MCF 10A (cell line): ENCODE results near the gene BCAM. TPM values are rescaled to one million over a fixed set of nuclear protein-coding genes. Genes with fewer than 3 reads are reported as not detected.

Experiments used
- BruUV-seq: library from RNA; stranded (reverse); fragments of 400-500 nt; replicated peaks from 2 replicates; lab custom pipeline; 2021; lab: Mats Ljungman, UMichigan
- CTCF ChIA-PET: fragments of 300-600 bp; sonication (Branson Sonifier 250); formaldehyde crosslinking; extraction: SDS; loops from one replicate; lab custom pipeline; 2021; ENCODE audit warnings: antibody characterized with exemption, inconsistent platforms; lab: Yijun Ruan, JAX
- POLR2A ChIA-PET: fragments of 300-600, 350-650 bp; sonication (Branson Sonifier 250); formaldehyde crosslinking; extraction: SDS; loops from one replicate; lab custom pipeline; 2020; ENCODE audit warnings: antibody characterized with exemption, inconsistent platforms; lab: Yijun Ruan, JAX
- DNase-seq: peaks from one replicate; pipeline ENCODE4 v3.0.0-alpha.2; 2018; ENCODE audit not compliant: unreplicated experiment
- H3K27ac Mint-ChIP-seq: one replicate; pipeline ENCODE4 v1.8.0; 2022; ENCODE audit warnings: mild to moderate bottlenecking, low read depth, mixed read lengths; ENCODE audit not compliant: unreplicated experiment
- H3K27me3 Mint-ChIP-seq: one replicate; pipeline ENCODE4 v1.8.0; 2022; ENCODE audit warnings: mixed read lengths; ENCODE audit not compliant: insufficient read depth, unreplicated experiment
- H3K36me3 Mint-ChIP-seq: one replicate; pipeline ENCODE4 v1.8.0; 2022; ENCODE audit warnings: mild to moderate bottlenecking, moderate library complexity, mixed read lengths; ENCODE audit not compliant: insufficient read depth, unreplicated experiment
- H3K4me1 Mint-ChIP-seq: one replicate; pipeline ENCODE4 v1.8.0; 2022; ENCODE audit warnings: mixed read lengths; ENCODE audit not compliant: insufficient read depth, unreplicated experiment
- H3K4me3 Mint-ChIP-seq: one replicate; pipeline ENCODE4 v1.8.0; 2022; ENCODE audit warnings: mild to moderate bottlenecking, moderate library complexity, mixed read lengths; ENCODE audit not compliant: unreplicated experiment
- H3K9me3 Mint-ChIP-seq: one replicate; pipeline ENCODE4 v1.8.0; 2022; ENCODE audit warnings: mixed read lengths; ENCODE audit not compliant: unreplicated experiment
- intact Hi-C: fragments of 100-400 bp; cut with micrococcal nuclease; formaldehyde crosslinking; loops from 2 replicates; pipeline ENCODE4 v1.14.1; 2022
- total RNA-seq: library from RNA; stranded (reverse); gene quantifications from 2 replicates; pipeline ENCODE4 v1.2.3, GENCODE V29; 2022
- TF ChIP-seq, protein P1 (sequence below): fragments of 200-600 bp; IDR thresholded peaks from one replicate; pipeline ENCODE4 v1.8.0; 2022; ENCODE audit warnings: antibody characterized with exemption, mild to moderate bottlenecking; ENCODE audit not compliant: unreplicated experiment

BCAM gene
- total RNA-seq, 1 experiment from 2014 or later = 5.0 TPM

DNA sequence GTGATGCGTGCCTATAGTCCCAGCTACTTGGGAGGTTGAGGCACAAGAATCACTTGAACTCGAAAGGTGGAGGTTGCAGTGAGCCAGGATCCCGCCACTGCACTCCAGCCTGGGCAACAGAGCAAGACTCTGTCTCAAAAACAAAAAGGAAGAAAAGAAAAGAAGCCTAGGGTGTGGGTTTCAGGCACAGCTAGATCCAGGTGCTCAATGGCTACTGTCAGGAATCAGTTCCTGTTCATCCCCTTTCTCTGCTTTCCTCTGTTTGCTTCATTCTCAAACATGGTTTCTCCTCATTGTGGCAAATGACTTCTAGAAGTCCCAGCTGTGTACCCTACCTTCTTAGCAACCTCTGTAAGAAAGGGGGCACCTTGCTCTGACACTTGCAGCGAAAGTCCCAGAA lies 25.4 kb upstream of the BCAM start:
- ChIA-PET CTCF (interaction anchor here (0.6 to 2.8 kb wide), 21 partner anchors 8 to 123 kb away, joined by 3 to 27 read pairs (median 5); partner anchors contain the start of genes BCAM and NECTIN2), POLR2A (interaction anchor here (0.7 kb wide), 1 partner anchor 10 kb away, joined by 3 read pairs; no protein-coding TSS in a partner anchor)
- BruUV-seq = no TSS peak
- H3K9me3 Mint-ChIP-seq = no peaks in the 10 kb centered on the region
- H3K27ac Mint-ChIP-seq = no peak overlapping the region
- no peaks in the 10 kb centered on the region for H3K4me1 Mint-ChIP-seq
- DNase-seq = no peak
- intact Hi-C loops = no loop called here
- no peaks in the 10 kb centered on the region for H3K27me3 Mint-ChIP-seq
- TF ChIP-seq, protein P1, sequence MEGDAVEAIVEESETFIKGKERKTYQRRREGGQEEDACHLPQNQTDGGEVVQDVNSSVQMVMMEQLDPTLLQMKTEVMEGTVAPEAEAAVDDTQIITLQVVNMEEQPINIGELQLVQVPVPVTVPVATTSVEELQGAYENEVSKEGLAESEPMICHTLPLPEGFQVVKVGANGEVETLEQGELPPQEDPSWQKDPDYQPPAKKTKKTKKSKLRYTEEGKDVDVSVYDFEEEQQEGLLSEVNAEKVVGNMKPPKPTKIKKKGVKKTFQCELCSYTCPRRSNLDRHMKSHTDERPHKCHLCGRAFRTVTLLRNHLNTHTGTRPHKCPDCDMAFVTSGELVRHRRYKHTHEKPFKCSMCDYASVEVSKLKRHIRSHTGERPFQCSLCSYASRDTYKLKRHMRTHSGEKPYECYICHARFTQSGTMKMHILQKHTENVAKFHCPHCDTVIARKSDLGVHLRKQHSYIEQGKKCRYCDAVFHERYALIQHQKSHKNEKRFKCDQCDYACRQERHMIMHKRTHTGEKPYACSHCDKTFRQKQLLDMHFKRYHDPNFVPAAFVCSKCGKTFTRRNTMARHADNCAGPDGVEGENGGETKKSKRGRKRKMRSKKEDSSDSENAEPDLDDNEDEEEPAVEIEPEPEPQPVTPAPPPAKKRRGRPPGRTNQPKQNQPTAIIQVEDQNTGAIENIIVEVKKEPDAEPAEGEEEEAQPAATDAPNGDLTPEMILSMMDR = no peak
- H3K36me3 Mint-ChIP-seq = peaks cover 16% of the 10 kb centered on the region
- H3K4me3 Mint-ChIP-seq = no peak overlapping the region

DNA sequence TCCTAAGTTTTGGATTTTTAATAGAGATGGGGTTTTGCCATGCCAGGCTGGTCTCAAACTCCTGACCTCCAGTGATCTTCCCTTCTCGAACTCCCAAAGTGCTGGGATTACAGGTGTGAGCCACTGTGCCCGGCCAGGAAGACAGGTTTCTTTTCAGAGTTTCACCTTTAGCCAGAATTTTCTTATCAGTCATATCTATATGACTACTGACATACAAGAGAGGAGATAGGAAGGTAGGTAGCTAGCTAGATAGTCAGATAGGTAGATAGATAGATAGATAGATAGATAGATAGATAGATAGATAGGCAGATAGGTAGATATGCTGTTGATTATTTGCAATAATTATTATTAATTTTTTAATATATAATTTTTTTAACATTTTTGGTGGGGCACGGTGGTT lies 23.6 kb upstream of the BCAM start:
- no peak for DNase-seq
- Mint-ChIP-seq H3K27me3 (no peaks in the 10 kb centered on the region), H3K9me3 (no peaks in the 10 kb centered on the region), H3K4me3 (no peak overlapping the region), H3K36me3 (peaks cover 16% of the 10 kb centered on the region), H3K4me1 (no peaks in the 10 kb centered on the region), H3K27ac (no peak overlapping the region)
- ChIA-PET POLR2A (no interaction called here), CTCF (interaction anchor here (0.7 to 2.8 kb wide), 18 partner anchors 9 to 214 kb away, joined by 3 to 27 read pairs (median 6); partner anchors contain the start of gene BCAM)
- TF ChIP-seq, protein P1 = no peak
- BruUV-seq = no TSS peak
- intact Hi-C loops = no loop called here

DNA sequence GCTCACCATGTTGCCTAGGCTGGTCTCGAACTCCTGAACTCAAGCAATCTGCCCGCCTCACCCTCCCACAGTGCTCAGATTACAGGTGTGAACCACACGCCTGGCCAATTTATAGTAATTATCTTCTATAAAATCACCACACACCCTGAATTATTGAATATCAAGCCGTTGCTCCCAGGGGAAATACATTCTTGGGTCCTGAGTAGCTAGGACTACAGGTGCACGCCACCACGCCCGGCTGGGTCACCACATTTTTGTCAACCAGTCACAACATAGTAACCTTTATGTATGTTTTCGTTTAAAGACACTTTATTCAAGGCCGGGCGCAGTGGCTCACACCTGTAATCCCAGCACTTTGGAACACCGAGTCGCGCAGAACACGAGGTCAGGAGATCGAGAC lies 22.9 kb upstream of the BCAM start:
- Mint-ChIP-seq H3K36me3 (peaks cover 16% of the 10 kb centered on the region), H3K4me3 (no peak overlapping the region), H3K27ac (no peak overlapping the region), H3K4me1 (no peaks in the 10 kb centered on the region), H3K27me3 (no peaks in the 10 kb centered on the region), H3K9me3 (no peaks in the 10 kb centered on the region)
- no TSS peak for BruUV-seq
- DNase-seq = no peak
- TF ChIP-seq, protein P1 = no peak
- ChIA-PET CTCF (interaction anchor here (0.6 to 2.8 kb wide), 9 partner anchors 9 to 340 kb away, joined by 3 to 27 read pairs (median 3); partner anchors contain the start of gene CBLC), POLR2A (interaction anchor here (1.0 kb wide), 1 partner anchor 44 kb away, joined by 4 read pairs; no protein-coding TSS in a partner anchor)
- intact Hi-C loops = no loop called here

DNA sequence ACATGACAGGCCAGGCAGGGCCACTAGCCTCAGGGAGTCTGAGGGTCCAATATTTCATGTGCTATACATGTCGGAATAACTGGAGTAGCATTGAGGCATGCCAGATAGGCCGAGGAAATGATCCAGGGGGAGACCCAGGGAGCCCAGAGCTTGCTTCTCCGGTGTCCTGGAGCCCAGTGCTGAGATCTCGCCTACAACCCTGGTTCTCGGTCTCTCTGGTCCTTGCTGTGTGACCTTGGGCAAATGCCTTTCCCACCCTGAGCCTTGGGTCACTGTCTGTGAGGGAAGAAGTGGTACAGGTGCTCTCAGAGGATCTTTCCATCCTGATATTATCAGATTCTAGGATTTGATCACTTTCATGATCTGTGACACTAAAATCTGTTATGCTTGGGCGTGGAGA lies 19.9 kb upstream of the BCAM start:
- no peak overlapping the region for H3K27ac Mint-ChIP-seq
- intact Hi-C loops = no loop called here
- CTCF ChIA-PET = interaction anchor here (1.3 to 1.5 kb wide), 2 partner anchors 57 to 65 kb away, joined by 3 read pairs; partner anchors contain the start of gene NECTIN2
- peaks cover 21% of the 10 kb centered on the region for H3K36me3 Mint-ChIP-seq
- no peaks in the 10 kb centered on the region for H3K4me1 Mint-ChIP-seq
- TF ChIP-seq, protein P1 = no peak
- H3K9me3 Mint-ChIP-seq = no peaks in the 10 kb centered on the region
- BruUV-seq = no TSS peak
- no peak overlapping the region for H3K4me3 Mint-ChIP-seq
- no peaks in the 10 kb centered on the region for H3K27me3 Mint-ChIP-seq
- POLR2A ChIA-PET = interaction anchor here (1.4 kb wide), 1 partner anchor 10 kb away, joined by 5 read pairs; no protein-coding TSS in a partner anchor
- DNase-seq = no peak
